ENCODE results near the gene MAG.

Gene MAG

DNA sequence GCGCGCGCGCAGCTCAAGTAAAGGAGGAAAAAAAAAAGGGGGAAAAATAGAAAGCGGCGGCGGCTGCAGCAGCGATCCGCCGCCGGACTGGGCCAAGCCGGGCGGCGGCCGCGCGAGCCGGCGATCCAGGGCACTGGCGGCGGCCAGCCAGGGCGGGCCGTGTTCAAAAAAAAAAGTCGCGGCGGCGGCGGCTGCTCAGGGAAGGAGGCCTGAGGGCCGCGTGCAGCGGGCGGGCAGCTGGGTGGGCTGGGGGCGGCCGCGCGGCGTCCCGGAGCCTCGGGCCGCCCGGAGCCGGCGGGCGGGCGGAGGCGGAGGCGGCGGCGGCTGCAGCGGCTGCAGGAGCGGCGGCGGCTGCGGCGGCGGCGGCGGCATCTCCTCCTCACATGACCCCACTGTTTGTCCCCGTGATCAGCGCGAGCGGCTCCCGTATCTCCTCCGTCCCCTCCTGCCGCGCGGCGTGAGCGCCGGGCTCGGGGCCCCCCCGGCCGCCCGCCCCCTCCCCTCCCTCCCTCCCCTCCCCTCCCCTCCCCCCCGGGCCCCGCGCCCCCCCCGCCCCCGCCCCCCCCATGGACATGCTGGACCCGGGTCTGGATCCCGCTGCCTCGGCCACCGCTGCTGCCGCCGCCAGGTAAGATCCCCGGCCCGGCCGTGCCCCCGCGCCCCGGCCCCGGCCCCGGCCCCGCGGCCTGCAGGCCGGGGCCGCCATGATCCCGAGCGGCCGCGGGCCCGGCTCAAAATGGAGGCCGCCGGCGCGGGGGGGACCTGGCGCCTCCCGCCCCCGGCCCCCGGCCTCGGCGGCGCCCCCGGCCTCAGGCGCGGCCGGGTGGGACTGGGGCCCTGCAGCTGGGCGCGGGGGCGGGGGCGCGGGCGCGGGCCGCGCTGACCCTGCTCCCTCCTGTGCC, 23.2 kb upstream of the MAG start, which contains the start of gene USF2:
Gene USF2 (plus strand): TSS at position 427 of the 902 bp plus-strand sequence. CDS start 140 bp downstream, at position 567.
- under 1% methylated on average over 39 of the region's 126 CpGs for WGBS
- Histone ChIP-seq H3K9ac (ENCODE audit: low read length) (peak within 1 kb of the TSS; percentile 89), H3K18ac (ENCODE audit: low read depth in 1 of 2, low read length in 2 of 2) (peak within 1 kb of the TSS; percentile 91 to 97), H3K27ac (ENCODE audit: low read length, poor library complexity, severe bottlenecking) (peak within 1 kb of the TSS; percentile 77), H3K23ac (ENCODE audit: low read length in 2 of 2) (peak within 1 kb of the TSS in 1 of 2 experiments; percentile 47), H4K8ac (ENCODE audit: low read length) (peak within 1 kb of the TSS; percentile 91), H2AK5ac (ENCODE audit: low read length, severe bottlenecking) (no peak within 1 kb of the TSS), H2BK12ac (ENCODE audit: low read length in 2 of 2) (peak within 1 kb of the TSS in 1 of 2 experiments; percentile 64), H3K4me3 (ENCODE audit: insufficient read depth in 1 of 2, low read depth in 1 of 2, low read length in 2 of 2) (peak within 1 kb of the TSS; percentile 88 to 90), H3K36me3 (ENCODE audit: control insufficient read depth in 1 of 2, insufficient read depth in 2 of 2, low read depth in 1 of 2, low read length in 2 of 2) (peaks cover 43 to 52% of the 10 kb centered on the region in 2 experiments), H3K4ac (ENCODE audit: low read depth in 1 of 2, low read length in 2 of 2) (peak within 1 kb of the TSS; percentile 96 to 99), H3K4me2 (ENCODE audit: low read length, poor library complexity, severe bottlenecking) (peak within 1 kb of the TSS; percentile 96), H3K14ac (ENCODE audit: low read length in 2 of 2) (peak within 1 kb of the TSS; percentile 66 to 96), H3K79me1 (replicated peaks; ENCODE audit: low read length, poor library complexity, severe bottlenecking) (peaks cover 41% of the 10 kb centered on the region), H2BK120ac (ENCODE audit: low read depth, low read length) (peak within 1 kb of the TSS; percentile 91), H2AFZ (ENCODE audit: low read depth, low read length) (peak within 1 kb of the TSS; percentile 65), H2BK5ac (ENCODE audit: low read depth, low read length, poor library complexity, severe bottlenecking) (peak within 1 kb of the TSS; percentile 96), H2BK15ac (ENCODE audit: low read depth, poor library complexity, severe bottlenecking) (peak within 1 kb of the TSS; percentile 29), H3K27me3 (ENCODE audit: control insufficient read depth in 1 of 2, insufficient read depth in 1 of 2, low read length in 2 of 2) (no peaks in the 10 kb centered on the region), H4K91ac (ENCODE audit: low read length) (peak within 1 kb of the TSS; percentile 94), H3K4me1 (ENCODE audit: control insufficient read depth, insufficient read depth, low read depth, low read length) (peaks cover 29% of the 10 kb centered on the region), H3K9me3 (ENCODE audit: control insufficient read depth, low read length) (no peaks in the 10 kb centered on the region)
- DNase-seq: peak; percentile 83

GRCh38 chr19:35269438-35270117, 22.4 kb upstream of the MAG start:
- peak overlapping the region; percentile 89 to 97 for H3K18ac ChIP-seq (ENCODE audit: low read depth in 1 of 2, low read length in 2 of 2)
- H3K23ac ChIP-seq (ENCODE audit: low read length in 2 of 2): peak overlapping the region in 1 of 2 experiments; percentile 47
- peak overlapping the region in 1 of 2 experiments; percentile 96 for H3K14ac ChIP-seq (ENCODE audit: low read length in 2 of 2)
- H2BK15ac ChIP-seq (ENCODE audit: low read depth, poor library complexity, severe bottlenecking): peak overlapping the region; percentile 23
- H3K4ac ChIP-seq (ENCODE audit: low read depth in 1 of 2, low read length in 2 of 2): peak overlapping the region; percentile 89 to 96
- H3K4me3 ChIP-seq (ENCODE audit: insufficient read depth in 1 of 2, low read depth in 1 of 2, low read length in 2 of 2): peak overlapping the region; percentile 77 to 88
- peak overlapping the region; percentile 91 for H4K8ac ChIP-seq (ENCODE audit: low read length)
- no peak overlapping the region for H3K27ac ChIP-seq (ENCODE audit: low read length, poor library complexity, severe bottlenecking)
- H3K79me1 ChIP-seq (replicated peaks; ENCODE audit: low read length, poor library complexity, severe bottlenecking): peaks cover 45% of the 10 kb centered on the region
- peak overlapping the region; percentile 70 for H3K9ac ChIP-seq (ENCODE audit: low read length)
- H2AFZ ChIP-seq (ENCODE audit: low read depth, low read length): peak overlapping the region; percentile 65
- peak overlapping the region; percentile 94 for H4K91ac ChIP-seq (ENCODE audit: low read length)
- peak; percentile 74 for DNase-seq
- no peaks in the 10 kb centered on the region for H3K9me3 ChIP-seq (ENCODE audit: control insufficient read depth, low read length)
- peaks cover 28% of the 10 kb centered on the region for H3K4me1 ChIP-seq (ENCODE audit: control insufficient read depth, insufficient read depth, low read depth, low read length)
- peak overlapping the region; percentile 76 for H2BK5ac ChIP-seq (ENCODE audit: low read depth, low read length, poor library complexity, severe bottlenecking)
- WGBS: 6% methylated on average over 45 of the region's 66 CpGs
- no peaks in the 10 kb centered on the region for H3K27me3 ChIP-seq (ENCODE audit: control insufficient read depth in 1 of 2, insufficient read depth in 1 of 2, low read length in 2 of 2)
- peaks cover 51 to 60% of the 10 kb centered on the region in 2 experiments for H3K36me3 ChIP-seq (ENCODE audit: control insufficient read depth in 1 of 2, insufficient read depth in 2 of 2, low read depth in 1 of 2, low read length in 2 of 2)
- H3K4me2 ChIP-seq (ENCODE audit: low read length, poor library complexity, severe bottlenecking): peak overlapping the region; percentile 82
- peak overlapping the region in 1 of 2 experiments; percentile 64 for H2BK12ac ChIP-seq (ENCODE audit: low read length in 2 of 2)
- H2BK120ac ChIP-seq (ENCODE audit: low read depth, low read length): peak overlapping the region; percentile 91
- no peak overlapping the region for H2AK5ac ChIP-seq (ENCODE audit: low read length, severe bottlenecking)

DNA sequence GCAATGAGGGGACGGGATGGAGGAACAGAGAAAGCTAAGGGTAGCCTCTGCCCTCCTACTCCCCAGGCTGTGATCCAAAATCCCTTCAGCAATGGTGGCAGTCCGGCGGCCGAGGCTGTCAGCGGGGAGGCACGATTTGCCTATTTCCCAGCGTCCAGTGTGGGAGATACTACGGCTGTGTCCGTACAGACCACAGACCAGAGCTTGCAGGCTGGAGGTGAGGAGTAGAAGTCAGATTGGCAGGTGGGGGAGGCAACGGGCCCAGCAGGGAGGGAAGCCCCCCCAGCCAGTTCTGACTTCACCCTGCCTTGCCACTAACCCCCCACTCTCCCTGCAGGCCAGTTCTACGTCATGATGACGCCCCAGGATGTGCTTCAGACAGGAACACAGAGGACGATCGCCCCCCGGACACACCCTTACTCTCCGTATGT, 21.6 kb upstream of the MAG start:
- Histone ChIP-seq H3K18ac (ENCODE audit: low read depth in 1 of 2, low read length in 2 of 2) (no peak overlapping the region), H3K4me3 (ENCODE audit: insufficient read depth in 1 of 2, low read depth in 1 of 2, low read length in 2 of 2) (no peak overlapping the region), H2AK5ac (ENCODE audit: low read length, severe bottlenecking) (no peak overlapping the region), H4K8ac (ENCODE audit: low read length) (no peak overlapping the region), H4K91ac (ENCODE audit: low read length) (no peak overlapping the region), H3K9ac (ENCODE audit: low read length) (peak overlapping the region; percentile 3), H2AFZ (ENCODE audit: low read depth, low read length) (no peak overlapping the region), H3K27ac (ENCODE audit: low read length, poor library complexity, severe bottlenecking) (no peak overlapping the region), H3K14ac (ENCODE audit: low read length in 2 of 2) (peak overlapping the region in 1 of 2 experiments; percentile 39), H2BK15ac (ENCODE audit: low read depth, poor library complexity, severe bottlenecking) (no peak overlapping the region), H3K23ac (ENCODE audit: low read length in 2 of 2) (no peak overlapping the region), H3K36me3 (ENCODE audit: control insufficient read depth in 1 of 2, insufficient read depth in 2 of 2, low read depth in 1 of 2, low read length in 2 of 2) (peaks cover 55 to 60% of the 10 kb centered on the region in 2 experiments), H3K79me1 (replicated peaks; ENCODE audit: low read length, poor library complexity, severe bottlenecking) (peaks cover 47% of the 10 kb centered on the region), H2BK5ac (ENCODE audit: low read depth, low read length, poor library complexity, severe bottlenecking) (no peak overlapping the region), H3K4ac (ENCODE audit: low read depth in 1 of 2, low read length in 2 of 2) (no peak overlapping the region), H3K4me1 (ENCODE audit: control insufficient read depth, insufficient read depth, low read depth, low read length) (peaks cover 26% of the 10 kb centered on the region), H3K27me3 (ENCODE audit: control insufficient read depth in 1 of 2, insufficient read depth in 1 of 2, low read length in 2 of 2) (no peaks in the 10 kb centered on the region), H2BK12ac (ENCODE audit: low read length in 2 of 2) (peak overlapping the region in 1 of 2 experiments; percentile 15), H2BK120ac (ENCODE audit: low read depth, low read length) (no peak overlapping the region), H3K4me2 (ENCODE audit: low read length, poor library complexity, severe bottlenecking) (no peak overlapping the region), H3K9me3 (ENCODE audit: control insufficient read depth, low read length) (no peaks in the 10 kb centered on the region)
- WGBS: 94% methylated on average over 10 of the region's 16 CpGs
- no peak for DNase-seq

Measured in mesenchymal stem cell (in vitro differentiated cells and primary cell).